HG03139 (cell line): Measurements from ENCODE around the gene METTL21C.

ENCODE experiments used
- ATAC-seq: cut with Tn5 transposase; IDR thresholded peaks from one replicate; pipeline ENCODE4 v1.9.1; 2021; ENCODE audit not compliant: unreplicated experiment

The METTL21C gene

DNA sequence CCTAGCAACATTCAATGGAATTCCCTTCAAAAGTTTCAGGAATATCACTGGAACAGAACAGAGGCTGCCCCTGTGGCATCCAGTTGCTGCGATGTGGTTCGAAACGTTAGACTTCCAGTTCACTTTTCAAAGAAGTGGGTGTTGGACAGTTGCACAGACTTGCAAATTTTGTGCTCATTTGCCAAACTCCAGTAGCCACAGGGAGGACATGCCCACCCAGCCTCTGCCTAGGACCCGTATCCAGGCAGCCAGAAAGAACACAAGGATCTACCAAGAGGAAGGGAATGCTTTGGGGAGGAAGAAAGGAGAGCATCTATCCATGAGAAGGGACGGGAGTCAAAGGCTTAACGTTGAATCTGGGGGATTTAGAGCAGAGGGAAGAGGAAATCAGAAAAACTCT is at the start of gene METTL21C:
METTL21C (minus strand) TSS at position 108 of the 400 bp plus-strand sequence. CDS start 546 bp downstream, outside the sequence.
- no peak for ATAC-seq

DNA sequence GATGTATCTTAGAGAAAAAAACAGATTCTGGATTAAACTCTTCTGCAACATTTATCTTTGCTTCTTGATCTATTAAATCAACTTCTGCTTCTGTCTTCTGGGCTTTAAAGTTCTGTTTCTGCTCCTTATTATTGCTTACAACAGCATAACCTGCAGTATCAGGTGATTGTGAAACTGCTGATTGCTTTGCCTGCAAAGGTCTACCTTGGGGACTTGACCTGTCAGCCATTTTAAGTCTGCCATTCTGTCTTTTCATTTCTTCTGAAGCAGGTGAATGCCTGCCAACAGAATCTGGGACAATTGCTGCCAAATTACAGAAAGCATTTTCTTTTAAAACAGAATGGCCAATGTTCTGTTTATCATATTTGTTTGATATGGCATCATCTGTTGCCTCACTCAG is 47.7 kb upstream of the METTL21C start:
- no peak for ATAC-seq

DNA sequence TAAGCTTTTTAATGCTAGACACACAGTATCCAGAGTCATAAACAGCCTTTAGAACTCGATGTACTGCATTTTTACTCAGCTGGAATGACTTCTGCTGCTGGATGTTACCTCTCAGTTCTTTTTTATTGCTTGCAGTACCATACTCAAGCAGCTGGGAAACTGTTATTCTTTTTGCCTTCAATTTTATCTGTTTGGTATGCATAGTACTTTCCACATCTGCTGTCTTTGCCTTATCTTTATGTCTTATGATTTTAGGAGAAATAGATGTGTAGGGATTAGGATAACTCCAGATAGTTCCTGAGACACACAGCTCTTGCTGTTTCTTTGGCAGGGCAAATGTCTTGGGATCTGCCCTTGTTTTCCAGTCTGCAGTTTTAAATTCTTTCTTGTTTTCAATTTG is 47.3 kb upstream of the METTL21C start:
- ATAC-seq, result no peak

DNA sequence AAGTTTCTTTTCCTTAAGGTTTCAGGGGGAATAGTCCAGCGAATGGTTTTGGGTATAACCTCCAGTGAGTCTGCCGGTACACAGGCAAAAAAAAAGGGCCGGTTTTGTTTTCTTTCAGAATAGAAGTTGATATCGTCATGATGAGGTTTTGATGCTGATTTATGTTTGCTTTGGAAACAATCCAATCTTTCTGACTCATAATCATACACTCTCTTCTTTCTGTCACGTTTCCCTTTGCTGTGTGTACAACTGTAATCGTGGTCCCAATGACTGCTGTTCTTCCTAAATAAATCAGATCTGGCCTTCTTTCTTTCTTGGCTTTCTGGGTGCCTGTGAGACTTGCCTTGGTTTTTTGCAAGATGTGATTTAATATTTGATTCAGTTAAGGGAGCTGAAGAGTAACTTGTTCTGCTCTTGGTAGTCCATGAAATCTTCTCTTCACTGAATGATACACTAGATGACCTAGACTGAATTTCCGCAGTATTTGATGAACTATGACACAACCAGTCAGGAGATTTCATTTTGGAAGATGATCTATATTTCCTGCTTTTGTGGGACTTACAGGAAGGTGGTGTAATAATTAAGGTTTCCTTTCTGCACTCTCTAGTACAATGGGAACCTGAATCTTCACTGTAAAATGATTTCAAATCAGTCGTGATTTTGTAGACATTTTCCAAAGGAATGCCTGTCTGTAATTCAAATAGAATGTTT is 34.9 kb upstream of the METTL21C start:
- no peak for ATAC-seq

DNA sequence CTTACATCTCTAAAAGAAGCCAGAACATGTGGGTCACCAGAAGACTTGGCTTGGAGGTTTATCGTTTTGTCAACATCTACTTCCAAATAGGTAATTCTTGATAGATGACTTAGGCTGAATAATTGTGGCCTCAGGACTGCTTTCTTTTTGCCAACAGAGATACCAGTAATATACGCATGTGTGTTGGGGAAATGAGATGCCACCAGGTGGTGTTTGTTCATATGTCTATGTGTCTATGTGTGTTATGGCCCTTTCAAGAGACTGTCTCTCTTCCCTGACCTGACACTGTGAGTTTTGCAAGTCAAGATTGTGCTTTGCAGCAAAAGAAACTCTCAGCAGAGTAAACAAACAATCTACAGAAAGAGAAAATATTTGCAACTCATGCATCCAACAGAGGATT is 31.6 kb upstream of the METTL21C start:
- no peak for ATAC-seq

DNA sequence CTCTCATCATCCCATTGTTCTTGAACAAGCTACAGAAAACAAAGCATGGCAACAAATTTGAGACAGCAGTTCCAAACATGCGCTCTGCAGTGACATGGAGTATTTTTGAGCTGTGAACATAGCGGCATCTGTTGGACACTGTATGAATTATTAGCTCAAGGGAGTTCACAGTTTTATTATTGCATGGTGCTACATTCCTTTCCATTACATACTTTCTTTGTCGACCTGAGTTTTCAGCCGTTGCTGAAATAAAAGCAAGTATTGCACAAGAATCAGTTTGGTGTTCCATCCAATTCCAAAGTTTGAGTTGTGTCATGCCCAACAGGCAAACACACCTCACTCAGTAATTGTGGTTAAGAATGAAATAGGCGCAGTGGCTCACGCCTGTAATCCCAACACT is 30.1 kb upstream of the METTL21C start:
- no peak for ATAC-seq

DNA sequence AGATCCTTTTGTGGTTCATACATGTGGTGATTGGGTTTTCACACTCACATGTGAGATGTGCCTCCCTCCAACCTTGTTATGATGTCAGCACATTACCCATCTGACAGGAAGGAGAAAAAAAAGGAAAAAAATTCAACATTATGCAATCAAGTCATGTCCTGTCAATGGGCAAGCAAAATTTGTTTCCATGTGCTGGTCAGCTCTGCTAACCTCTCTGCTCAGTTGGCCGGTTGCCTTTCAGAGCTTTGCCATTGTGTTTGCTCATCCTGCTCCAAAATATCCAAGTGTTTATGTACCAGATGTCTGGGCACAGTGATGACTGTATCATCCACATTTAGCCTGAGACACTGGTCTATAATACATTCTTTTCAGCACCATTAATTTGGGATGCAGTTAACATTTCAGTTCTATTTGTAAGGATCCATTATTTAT is 27.0 kb upstream of the METTL21C start:
- ATAC-seq, result no peak

DNA sequence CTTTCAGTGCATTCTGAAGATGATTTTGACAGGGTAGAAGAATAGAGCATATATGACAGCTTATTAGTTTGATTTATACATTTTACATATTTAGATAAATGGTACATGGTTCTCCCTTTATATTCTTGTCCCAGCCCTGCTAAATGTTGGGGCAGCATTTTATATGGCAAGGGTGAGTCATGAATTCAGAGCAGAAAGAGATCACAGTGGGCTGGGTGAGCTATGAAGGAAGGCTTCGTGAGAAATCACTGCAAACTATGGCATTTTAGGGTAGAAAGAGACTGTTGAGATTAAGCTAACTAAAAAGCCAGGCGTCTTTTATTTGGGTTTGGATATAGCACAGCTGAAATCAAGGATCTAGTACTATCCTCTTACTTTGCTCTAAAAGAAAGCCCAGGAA is 23.9 kb upstream of the METTL21C start:
- ATAC-seq, result no peak

DNA sequence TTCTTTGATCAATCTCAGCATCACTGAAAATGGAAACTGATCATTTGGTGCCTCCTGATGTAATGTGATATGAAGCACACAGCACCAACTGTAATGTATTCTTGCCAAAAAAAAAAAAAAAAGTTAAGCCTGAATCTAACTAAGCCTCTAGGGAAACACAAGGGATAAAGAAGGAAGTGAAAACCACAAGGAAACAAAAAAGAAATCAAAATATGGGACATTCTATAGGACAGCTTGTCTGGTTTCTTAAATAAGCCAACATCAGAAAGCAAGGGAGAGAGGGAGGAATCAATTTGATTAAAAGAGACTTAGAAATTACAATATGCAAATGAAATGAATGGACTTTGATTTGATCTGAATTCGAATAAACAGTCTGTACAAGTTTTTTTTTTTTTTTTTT is 20.6 kb upstream of the METTL21C start:
- no peak for ATAC-seq

DNA sequence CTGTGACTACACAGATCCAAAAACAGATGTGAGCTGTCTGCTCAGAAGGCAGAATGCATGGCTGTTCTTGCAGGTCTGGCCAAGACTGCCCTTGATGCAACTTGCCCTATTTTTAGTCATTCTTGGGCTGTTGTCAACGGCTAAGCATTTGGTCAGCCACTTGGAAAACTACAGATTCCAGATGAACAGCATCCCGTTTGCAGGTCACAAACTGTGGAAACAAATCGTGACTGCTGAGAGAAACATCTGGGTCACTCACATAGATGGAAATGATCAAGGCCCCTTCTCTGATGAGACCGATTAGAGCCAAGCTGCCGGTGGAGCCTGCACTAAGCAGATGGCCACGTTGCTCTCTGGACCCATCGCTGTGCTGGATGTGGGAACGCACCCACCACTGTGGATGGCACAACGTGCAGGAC is 15.4 kb upstream of the METTL21C start:
- no peak for ATAC-seq

DNA sequence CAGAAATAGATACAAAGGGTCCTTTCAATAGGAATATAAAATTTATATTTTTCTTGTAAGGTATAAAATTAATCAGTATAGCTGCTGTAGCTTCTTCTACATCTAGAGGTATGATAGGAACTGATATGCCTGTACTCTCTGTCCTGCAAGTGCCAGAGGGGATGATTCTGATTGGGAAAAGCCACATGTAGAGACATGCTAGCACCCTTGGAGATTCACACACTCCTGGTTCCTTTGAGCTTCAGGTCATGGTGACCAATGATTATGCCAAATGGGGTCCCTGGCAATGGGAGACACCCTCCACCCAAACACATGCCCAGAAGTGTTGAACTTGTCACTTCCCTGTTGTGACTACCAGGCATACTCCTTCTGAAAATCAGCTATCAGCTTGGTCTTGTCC is 14.7 kb upstream of the METTL21C start:
- ATAC-seq, result no peak

DNA sequence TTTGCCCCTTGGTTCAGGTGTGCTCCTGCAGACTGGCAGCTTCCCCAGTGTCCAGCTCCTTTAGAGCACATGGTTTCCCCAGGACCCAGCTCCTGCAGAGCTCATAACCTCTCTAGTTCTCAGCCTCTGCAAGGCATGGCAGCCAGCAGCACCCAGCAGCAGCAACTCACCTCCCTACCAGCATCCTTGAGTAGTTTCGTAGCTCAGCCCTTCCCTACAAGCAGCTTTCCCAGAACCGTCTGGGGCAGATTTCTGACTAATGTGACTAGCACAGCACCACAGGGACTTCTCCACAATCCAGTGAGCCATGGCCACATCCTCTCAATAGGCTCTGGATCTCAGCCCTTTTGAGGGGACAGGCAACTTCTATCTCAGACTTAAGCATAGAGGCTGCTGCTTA is 14.1 kb upstream of the METTL21C start:
- no peak for ATAC-seq

DNA sequence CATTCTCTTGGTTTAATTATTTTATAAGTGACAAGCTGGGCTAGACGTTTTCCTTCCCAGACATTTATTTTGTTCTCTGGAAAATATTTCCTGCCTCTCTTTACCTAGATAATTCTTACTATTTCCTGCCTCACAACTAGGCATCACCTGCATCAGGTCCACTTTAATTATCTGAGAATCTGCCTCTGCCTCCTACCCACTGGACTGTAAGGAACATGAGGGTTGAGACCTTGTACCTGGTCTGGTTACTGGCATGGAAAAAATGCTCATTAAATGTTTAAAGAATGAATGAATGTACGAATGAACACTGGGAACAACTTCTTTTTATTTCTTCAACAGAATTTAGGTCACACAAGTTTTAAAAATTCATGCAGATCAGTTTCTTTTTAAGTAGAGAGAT is 13.4 kb upstream of the METTL21C start:
- no peak for ATAC-seq

DNA sequence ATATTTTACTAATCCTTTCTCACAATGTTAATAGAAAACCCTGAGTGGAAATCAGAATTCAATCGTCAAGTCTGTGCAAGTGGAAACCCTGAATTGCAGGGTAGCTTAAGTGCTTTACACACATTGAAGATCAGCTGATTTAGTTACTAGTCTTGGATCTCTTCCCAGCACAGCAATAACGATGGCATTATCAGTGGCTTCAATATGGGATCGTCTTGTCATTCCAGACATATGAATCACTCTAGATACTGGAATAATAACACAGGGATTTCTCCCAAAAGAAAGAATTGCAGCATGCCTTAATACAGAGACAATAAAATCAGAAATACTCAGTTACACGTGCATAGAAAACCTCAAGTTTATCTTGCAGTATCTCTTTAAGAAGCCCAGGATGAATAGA is 12.6 kb upstream of the METTL21C start:
- ATAC-seq, result no peak

DNA sequence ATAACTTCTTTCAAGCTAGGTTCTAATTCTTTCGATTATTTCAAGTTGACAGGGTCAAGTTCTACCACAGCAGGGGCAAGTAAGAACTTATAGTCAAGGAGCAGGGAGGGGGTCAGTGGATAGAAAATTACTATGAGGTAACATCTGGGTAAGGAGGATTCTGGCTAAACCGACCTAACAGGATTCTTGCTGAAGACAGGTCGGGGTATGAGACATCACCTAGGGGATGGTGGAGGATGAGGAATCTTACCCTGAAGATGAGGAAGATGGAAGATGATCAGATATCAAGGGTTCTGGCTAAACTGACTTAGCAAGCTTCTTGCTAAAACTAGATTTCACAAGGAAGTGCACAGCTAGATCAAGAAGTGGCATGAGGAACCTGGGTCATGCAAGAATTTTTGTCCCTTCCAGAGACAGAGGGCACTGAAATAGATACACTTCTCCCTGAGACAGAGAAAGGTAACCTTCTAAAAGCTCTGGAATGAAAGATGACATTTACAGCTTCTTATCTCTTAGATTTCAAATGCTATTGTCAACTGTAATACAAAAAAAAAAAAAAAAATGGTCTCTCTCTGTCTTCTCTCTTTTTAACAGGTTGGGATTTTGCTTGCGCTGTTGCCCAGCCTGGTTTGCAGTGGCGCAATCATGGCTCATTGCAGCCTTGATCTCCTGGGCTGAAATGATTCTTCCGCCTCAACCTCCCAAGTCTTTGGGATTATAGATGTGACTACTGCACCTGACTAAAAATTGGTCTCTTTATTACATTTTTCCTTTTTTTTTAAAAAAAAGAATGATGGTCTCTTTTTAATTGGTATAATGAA is 9.6 kb upstream of the METTL21C start:
- no peak for ATAC-seq

DNA sequence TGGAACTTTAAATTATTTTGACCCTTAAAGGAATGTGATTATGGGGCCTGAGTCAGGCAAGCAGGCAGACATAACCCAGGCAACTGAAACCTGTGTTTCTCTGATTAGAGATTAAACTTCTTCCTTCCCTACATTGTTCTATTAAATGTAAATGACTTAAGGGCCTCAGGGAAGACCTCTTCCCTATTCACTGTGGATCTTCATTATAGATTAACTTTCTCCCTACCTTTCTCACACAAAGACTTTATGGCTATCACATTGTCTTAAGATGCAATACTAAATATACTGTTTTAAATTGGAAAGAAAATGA is 8.8 kb upstream of the METTL21C start:
- ATAC-seq, result no peak

DNA sequence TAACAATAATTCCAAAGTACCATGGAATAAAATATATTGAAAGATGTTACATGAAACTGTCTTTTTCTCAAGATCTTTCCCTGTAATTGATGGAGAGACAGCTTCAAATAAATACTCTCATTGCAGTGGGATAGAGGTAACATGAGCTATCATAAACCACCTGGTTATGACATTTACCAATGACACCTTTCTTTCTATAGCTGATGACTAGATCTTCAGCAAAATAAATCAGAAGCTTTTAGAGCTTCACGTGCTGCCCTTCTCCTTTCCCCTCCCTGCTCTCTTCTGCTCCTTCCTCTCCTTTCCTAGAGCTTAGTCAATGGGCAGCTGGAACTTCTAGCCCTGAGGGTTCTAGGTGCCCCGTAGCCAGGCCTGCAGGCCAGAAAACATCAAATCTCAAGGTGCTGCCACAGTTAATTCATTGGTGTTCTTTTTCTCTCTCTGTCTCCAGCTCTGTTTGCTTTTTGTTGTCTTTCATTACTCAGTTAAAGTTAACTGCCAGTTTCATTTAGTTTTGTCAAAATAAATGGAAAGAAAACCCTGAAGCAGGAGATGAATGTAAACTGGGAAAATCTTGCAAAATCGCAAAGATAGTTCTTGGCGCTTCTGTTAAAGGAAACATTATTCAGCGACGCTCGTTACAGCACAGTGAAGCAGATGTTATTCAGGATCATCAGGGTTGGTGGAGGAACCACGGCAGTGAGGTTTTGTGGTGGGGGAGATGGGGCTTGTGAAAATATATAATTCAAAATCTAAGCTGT is 8.3 kb upstream of the METTL21C start:
- ATAC-seq, result no peak

DNA sequence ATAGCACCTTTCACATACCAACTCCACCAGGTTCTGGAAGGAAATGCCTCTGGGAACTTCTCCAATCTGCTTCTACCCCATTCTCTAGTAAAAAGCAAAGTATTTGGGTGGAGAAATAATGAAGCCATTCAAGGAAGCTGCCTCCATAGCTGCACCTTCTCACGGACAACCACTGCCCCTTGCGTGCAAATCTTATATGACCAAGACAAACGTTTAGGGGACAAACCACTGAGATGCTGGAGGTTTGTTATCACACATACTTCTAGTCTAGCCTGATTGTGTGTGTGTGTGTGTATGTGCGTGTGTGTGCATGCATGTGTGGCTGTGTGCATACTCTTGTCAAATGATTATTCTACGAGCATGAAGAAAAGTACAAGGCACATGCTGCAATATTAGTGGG is 6.5 kb upstream of the METTL21C start:
- ATAC-seq, result no peak

DNA sequence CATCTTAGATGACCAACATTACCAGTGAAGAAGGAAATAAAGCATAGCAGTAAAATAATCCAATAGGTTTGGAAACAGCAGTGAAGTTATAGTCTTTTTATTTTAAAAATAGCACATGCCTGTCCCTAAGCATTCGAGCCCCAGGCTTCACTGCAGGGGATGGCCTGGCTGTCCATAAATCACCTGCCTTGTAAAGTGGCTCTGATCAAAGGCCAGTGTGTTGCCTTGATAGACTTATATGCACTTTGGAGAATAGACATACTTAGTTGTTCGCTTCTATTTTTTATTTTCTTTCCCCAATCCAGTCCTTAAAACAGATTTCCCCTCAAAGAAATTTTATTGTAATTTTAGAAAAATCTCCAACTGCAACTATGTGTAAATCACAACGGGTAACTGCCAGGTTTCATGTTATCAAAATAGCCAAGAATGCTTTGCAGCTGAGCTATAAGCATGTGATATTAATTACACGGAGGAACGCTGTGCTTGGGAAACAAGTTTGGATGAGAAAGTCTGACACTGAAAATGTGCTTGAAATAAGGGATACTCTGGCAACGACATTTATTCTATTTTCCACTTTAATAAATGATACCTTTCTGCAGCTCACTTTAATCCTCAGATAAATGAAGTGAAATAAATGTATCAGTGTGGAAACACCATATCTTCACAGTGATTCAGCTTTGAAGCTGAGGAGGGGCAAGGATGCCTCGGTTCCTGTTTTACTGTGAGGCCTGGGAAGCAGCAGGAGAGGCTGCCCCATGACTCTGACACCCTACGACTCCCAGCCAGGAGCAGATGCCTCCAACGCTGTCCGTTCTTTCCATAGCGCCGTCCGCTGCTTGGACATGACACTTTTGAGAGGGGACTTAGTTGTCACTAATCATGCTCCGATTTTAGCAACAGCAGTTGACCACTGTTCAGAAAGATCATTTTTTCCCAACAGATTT is 5.5 kb upstream of the METTL21C start:
- no peak for ATAC-seq

DNA sequence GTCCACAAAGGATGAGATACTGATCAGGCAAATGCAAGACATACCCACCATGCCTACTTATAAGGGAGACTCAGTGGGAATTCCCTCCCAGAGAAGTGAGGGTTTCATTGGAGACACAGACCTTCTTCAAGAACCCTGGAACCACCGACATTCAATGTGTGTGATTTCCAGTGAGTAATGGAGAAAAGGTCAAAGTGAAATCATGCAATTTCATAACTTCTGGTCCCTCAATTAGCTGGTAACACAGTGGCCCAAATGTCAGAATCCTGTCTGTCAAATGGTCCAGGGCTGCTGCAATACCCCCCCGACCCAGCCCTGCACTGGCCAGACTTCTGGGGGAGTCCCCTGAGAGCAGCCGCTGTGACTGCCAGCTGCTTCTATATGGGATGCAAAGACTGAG is 4.7 kb upstream of the METTL21C start:
- no peak for ATAC-seq

DNA sequence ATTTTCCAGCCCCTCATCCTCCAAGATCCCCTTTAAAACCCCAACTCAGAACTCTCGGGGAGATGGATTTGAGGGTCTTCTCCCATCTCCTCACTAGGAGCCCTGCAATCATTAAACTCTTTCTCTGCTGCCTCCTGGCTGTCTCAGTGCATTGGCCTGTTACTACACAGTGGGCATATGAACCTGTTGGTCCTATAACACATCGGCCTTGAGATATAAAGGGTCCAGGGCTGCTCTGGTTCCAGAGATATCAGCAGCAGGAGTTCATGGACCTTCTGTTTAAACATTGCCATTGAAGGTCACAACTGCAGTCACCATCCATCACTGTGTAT is 3.8 kb upstream of the METTL21C start:
- no peak for ATAC-seq
